HepG2 (cell line): ENCODE results near the gene ERP27. TPM values are rescaled to one million over a fixed set of nuclear protein-coding genes. Genes with fewer than 3 reads are reported as not detected.

Experiments
- ATAC-seq: fragments of 200-7000 bp; cut with Tn5 transposase; 3 replicates; pipeline ENCODE4 v1.9.1; 2020; ENCODE audit warnings: mild to moderate bottlenecking, moderate library complexity
- BruUV-seq: library from RNA; stranded (reverse); fragments of 400-500 nt; replicated peaks from 2 replicates; lab custom pipeline; 2021; lab: Mats Ljungman, UMichigan
- CTCF ChIA-PET: fragments of 300-600 bp; formaldehyde crosslinking; extraction: SDS; loops from one replicate; lab custom pipeline; 2021; ENCODE audit warnings: low total read pairs, inconsistent platforms, low intra/inter-chr PET ratio; lab: Yijun Ruan, JAX
- POLR2A ChIA-PET: fragments of 350-600 bp; sonication (Branson Sonifier 250); formaldehyde crosslinking; loops from one replicate; lab custom pipeline; 2020; ENCODE audit warnings: antibody characterized with exemption, inconsistent platforms; lab: Yijun Ruan, JAX
- DNase-seq: peaks from one replicate; pipeline ENCODE4 v3.0.0-alpha.2; 2015; ENCODE audit warnings: low spot score
- FAIRE-seq: peaks from 3 replicates; lab custom pipeline; 2011; peaks lifted over from hg19 to GRCh38; lab: Jason Lieb, UNC
- H2AFZ ChIP-seq: one replicate; pipeline ENCODE4 v1.6.1; 2011; ENCODE audit warnings: low read length, inconsistent platforms
- H3K27ac ChIP-seq: fragments of 300-600 bp; 3 replicates; pipeline ENCODE4 v1.8.0; 2011; ENCODE audit warnings: mixed run types, mild to moderate bottlenecking, mixed read lengths, low read length, inconsistent platforms; ENCODE audit not compliant: insufficient read depth; ENCODE audit errors: extremely low read length
- H3K27me3 ChIP-seq, 2 experiments: fragments of 200-600 bp in 1 of 2; 2 replicates in 1 of 2; 3 replicates in 1 of 2; pipeline versions ENCODE4 v1.6.0 to v1.8.0; 2011; ENCODE audit warnings: low read length in 2 of 2, mild to moderate bottlenecking in 2 of 2, moderate library complexity in 2 of 2, inconsistent platforms in 1 of 2; ENCODE audit not compliant: insufficient read depth in 2 of 2, control insufficient read depth in 1 of 2
- H3K36me3 ChIP-seq, 2 experiments: fragments of 200-600 bp in 1 of 2; replicated peaks in 1 of 2; 2 replicates in 1 of 2; 3 replicates in 1 of 2; pipeline versions ENCODE4 v1.5.1 to v1.8.0; 2011; ENCODE audit warnings: low read length in 2 of 2, inconsistent platforms in 1 of 2; ENCODE audit not compliant: insufficient read depth in 2 of 2, control insufficient read depth in 1 of 2
- H3K4me1 ChIP-seq: 2 replicates; pipeline ENCODE4 v1.5.1; 2012; ENCODE audit warnings: low read length, inconsistent platforms; ENCODE audit not compliant: insufficient read depth
- H3K4me2 ChIP-seq: 2 replicates; pipeline ENCODE4 v1.6.0; 2011; ENCODE audit warnings: low read depth, low read length, inconsistent platforms
- H3K4me3 ChIP-seq, 3 experiments: fragments of 200-600 bp in 1 of 3; sonication (generic), shearing (Covaris generic) in 1 of 3; replicated peaks in 1 of 3; 2 replicates each; pipeline ENCODE4 v1.5.1; 2011 to 2016; ENCODE audit warnings: low read length in 3 of 3, inconsistent platforms in 2 of 3, low read depth in 2 of 3, mild to moderate bottlenecking in 2 of 3, control low read depth in 1 of 3, mixed read lengths in 1 of 3; ENCODE audit not compliant: insufficient read depth in 1 of 3
- H3K79me2 ChIP-seq: one replicate; pipeline ENCODE4 v1.6.1; 2011; ENCODE audit warnings: low read length, inconsistent platforms; ENCODE audit not compliant: insufficient read depth
- H3K9ac ChIP-seq: 2 replicates; pipeline ENCODE4 v1.6.0; 2011; ENCODE audit warnings: mild to moderate bottlenecking, low read depth, low read length, inconsistent platforms; ENCODE audit not compliant: insufficient read depth
- H3K9me3 ChIP-seq: 2 replicates; pipeline ENCODE4 v1.5.1; 2012; ENCODE audit warnings: mild to moderate bottlenecking, low read length
- H4K20me1 ChIP-seq: 2 replicates; pipeline ENCODE4 v1.6.0; 2011; ENCODE audit warnings: inconsistent platforms, mild to moderate bottlenecking, low read length, moderate library complexity; ENCODE audit not compliant: insufficient read depth
- ARNT ChIP-seq: fragments of 450-650 bp; IDR thresholded peaks from 2 replicates; pipeline ENCODE4 v1.6.1; 2017
- CBX5 ChIP-seq: sonication (generic); formaldehyde crosslinking; IDR thresholded peaks from 2 replicates; pipeline ENCODE4 v1.4.0; 2020; ENCODE audit warnings: missing genetic modification reagents, borderline replicate concordance
- CREB1 ChIP-seq, 2 experiments: fragments of 450-650 bp in 1 of 2; IDR thresholded peaks; 2 replicates each; pipeline ENCODE4 v1.6.1; 2016 to 2017; ENCODE audit warnings: control low read depth in 1 of 2, mild to moderate bottlenecking in 1 of 2, missing compliant biosample characterization in 1 of 2, missing genetic modification characterization in 1 of 2
- EHMT2 ChIP-seq: fragments of 200-600 bp; sonication (generic); IDR thresholded peaks from 2 replicates; pipeline ENCODE4 v1.7.0; 2017; ENCODE audit warnings: antibody characterized with exemption, low read depth, low read length, borderline replicate concordance
- HNRNPH1 ChIP-seq: fragments of 200-400 bp; formaldehyde crosslinking; optimal IDR thresholded peaks from 2 replicates; pipeline ENCODE3; 2017; ENCODE audit warnings: mild to moderate bottlenecking, low read depth, low read length
- HNRNPLL ChIP-seq: fragments of 200-400 bp; formaldehyde crosslinking; IDR thresholded peaks from 2 replicates; pipeline ENCODE4 v1.6.1; 2017; ENCODE audit warnings: mild to moderate bottlenecking, low read depth, low read length; ENCODE audit not compliant: poor library complexity, severe bottlenecking
- MAF1 ChIP-seq: sonication (generic); formaldehyde crosslinking; IDR thresholded peaks from 2 replicates; pipeline ENCODE4 v1.5.0; 2020; ENCODE audit warnings: missing genetic modification reagents, borderline replicate concordance
- MBNL3 ChIP-seq: fragments of 250-450 bp; sonication (Bioruptor Pico); conservative IDR thresholded peaks from 2 replicates; pipeline ENCODE4 v1.8.0; 2022; ENCODE audit warnings: mild to moderate bottlenecking, inconsistent platforms
- NR2F1 ChIP-seq, 2 experiments: fragments of 450-650 bp in 1 of 2; formaldehyde crosslinking in 1 of 2; IDR thresholded peaks; 2 replicates each; pipeline versions ENCODE4 v1.5.0 to v1.6.1; 2016 to 2020; ENCODE audit warnings: mild to moderate bottlenecking in 1 of 2, missing compliant biosample characterization in 1 of 2, missing genetic modification reagents in 1 of 2, moderate library complexity in 1 of 2
- RORA ChIP-seq: sonication (generic); formaldehyde crosslinking; IDR thresholded peaks from 2 replicates; pipeline ENCODE4 v1.5.0; 2020; ENCODE audit warnings: mild to moderate bottlenecking, missing genetic modification reagents, moderate library complexity
- RXRB ChIP-seq: IDR thresholded peaks from 2 replicates; pipeline ENCODE4 v1.6.1; 2016; ENCODE audit warnings: borderline replicate concordance, missing genetic modification reagents, missing compliant biosample characterization
- SP1 ChIP-seq, 2 experiments: fragments of 450-650 bp in 1 of 2; sonication (generic) in 1 of 2; formaldehyde crosslinking in 1 of 2; IDR thresholded peaks; 2 replicates each; pipeline versions ENCODE4 v1.4.0 to v1.6.1; 2016 to 2020; ENCODE audit warnings: missing genetic modification reagents in 1 of 2
- U2AF2 ChIP-seq: fragments of 200-400 bp; formaldehyde crosslinking; IDR thresholded peaks from 2 replicates; pipeline ENCODE4 v1.6.1; 2017; ENCODE audit warnings: low read depth, mild to moderate bottlenecking, low read length
- ZNF335 ChIP-seq: sonication (generic); formaldehyde crosslinking; IDR thresholded peaks from 2 replicates; pipeline ENCODE4 v1.4.0; 2020; ENCODE audit warnings: missing genetic modification reagents
- ZNF337 ChIP-seq: sonication (generic); formaldehyde crosslinking; IDR thresholded peaks from 2 replicates; pipeline ENCODE4 v1.5.1; 2020; ENCODE audit warnings: missing genetic modification reagents, low read depth, mild to moderate bottlenecking, borderline replicate concordance
- ZNF430 ChIP-seq: sonication (generic); formaldehyde crosslinking; IDR thresholded peaks from 2 replicates; pipeline ENCODE4 v1.9.0; 2021; ENCODE audit warnings: mild to moderate bottlenecking, missing genetic modification reagents
- ZNF564 ChIP-seq: sonication (generic); formaldehyde crosslinking; IDR thresholded peaks from 2 replicates; pipeline ENCODE4 v1.8.1; 2023; ENCODE audit warnings: mild to moderate bottlenecking, missing genetic modification reagents
- ZNF724P ChIP-seq: sonication (generic); formaldehyde crosslinking; IDR thresholded peaks from 2 replicates; pipeline ENCODE4 v1.8.0; 2022; ENCODE audit warnings: missing genetic modification reagents, borderline replicate concordance
- WGBS: methylation state at CpG from one replicate; pipeline ENCODE4 v1.1.6; 2017; ENCODE audit warnings: low lambda C conversion rate; 5-methylcytosine and 5-hydroxymethylcytosine counted together
- in situ Hi-C: cut with HindIII; loops from 2 replicates; pipeline ENCODE4 v1.10.0; 2017; ENCODE audit warnings: low pct_unique_long_range_greater_than_20kb; ENCODE audit not compliant: extremely low pct_ligation_motif_present
- intact Hi-C: fragments of 100-400 bp; cut with micrococcal nuclease; formaldehyde crosslinking; loops from one replicate; pipeline ENCODE4 v1.10.0; 2022; ENCODE audit not compliant: unreplicated experiment
- polyA plus RNA-seq, 8 experiments: library from polyadenylated mRNA; depleted of rRNA in 3 of 8; stranded (reverse) in 7 of 8; unstranded in 1 of 8; fragments of >200 nt; fragmentation: Illumina TruSeq in 4 of 8; extraction: Trizol in 4 of 8; gene quantifications; 2 replicates each; pipeline versions ENCODE4 v1.2.1 to v1.2.3, GENCODE V29; 2011 to 2016; ENCODE audit warnings: low read depth in 4 of 8, missing spikeins in 1 of 8, mixed read lengths in 1 of 8; ENCODE audit not compliant: insufficient read depth in 1 of 8
- total RNA-seq, 5 experiments: library from RNA; depleted of rRNA; stranded (reverse); fragments of >200 nt; fragmentation: Illumina TruSeq; extraction: Trizol; gene quantifications; 2 replicates each; pipeline ENCODE4 v1.2.3, GENCODE V29; 2016; ENCODE audit warnings: low read depth in 1 of 5
- TF ChIP-seq, protein P1 (sequence below): sonication (generic); formaldehyde crosslinking; conservative IDR thresholded peaks from 2 replicates; pipeline ENCODE4 v1.4.0; 2020; ENCODE audit warnings: missing genetic modification reagents
- TF ChIP-seq, protein P2 (sequence below): sonication (generic); formaldehyde crosslinking; IDR thresholded peaks from 2 replicates; pipeline ENCODE4 v1.5.1; 2020; ENCODE audit warnings: missing genetic modification reagents, mild to moderate bottlenecking, borderline replicate concordance

ERP27 gene
- total and polyA plus RNA-seq, 2 of the 13 experiments (the other 11 are each of a cell fraction or from before 2014, with no cell fraction given): 1.8 to 6.6 TPM

DNA sequence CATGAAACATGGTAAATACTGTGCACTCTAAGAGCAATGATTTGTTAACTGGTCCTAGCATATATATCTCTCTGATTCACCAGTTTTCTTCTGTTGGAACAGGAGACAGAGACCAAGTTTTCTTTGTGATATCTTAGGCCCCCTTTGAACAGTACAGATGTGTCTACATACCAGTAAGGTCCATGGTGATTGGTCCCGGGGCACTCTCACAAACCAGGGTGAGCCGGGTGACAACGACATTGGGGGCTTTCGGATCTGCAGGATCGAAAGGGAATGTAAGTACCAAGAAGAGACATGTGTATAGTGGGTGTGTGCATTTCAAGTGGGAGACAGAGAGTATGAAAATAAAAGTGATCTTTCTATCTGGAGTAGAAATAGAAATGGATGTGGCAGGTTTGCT, 11.3 kb upstream of the ERP27 start:
- H3K79me2 ChIP-seq: no peaks in the 10 kb centered on the region
- DNase-seq: no peak
- no peak overlapping the region for H3K27ac ChIP-seq
- no peak overlapping the region for H3K9ac ChIP-seq
- H3K4me1 ChIP-seq: peaks cover 36% of the 10 kb centered on the region
- FAIRE-seq: no peak
- BruUV-seq: no TSS peak
- no peaks in the 10 kb centered on the region for H3K9me3 ChIP-seq
- POLR2A ChIA-PET: no interaction called here
- H3K27me3 ChIP-seq: no peaks in the 10 kb centered on the region
- CTCF ChIA-PET: no interaction called here
- H3K36me3 ChIP-seq: no peaks in the 10 kb centered on the region
- ATAC-seq: no peak
- WGBS: 72% methylated on average over 5 of the region's 5 CpGs
- no peak overlapping the region for H3K4me2 ChIP-seq
- no peak overlapping the region for H3K4me3 ChIP-seq
- no peak overlapping the region for H2AFZ ChIP-seq
- no peak for TF ChIP-seq CREB1 (IDR thresholded peaks at IDR 0.05)
- no peak for TF ChIP-seq CREB1 (CRISPR knock-in tag; IDR thresholded peaks at IDR 0.05)
- no peak for TF ChIP-seq EHMT2
- TF ChIP-seq U2AF2: no peak
- no peak for TF ChIP-seq ARNT
- no peak for TF ChIP-seq ZNF564 (CRISPR knock-in tag)
- TF ChIP-seq NR2F1 (CRISPR knock-in tag; IDR thresholded peaks at IDR 0.05): no peak
- TF ChIP-seq RORA (CRISPR knock-in tag): no peak
- no peak for TF ChIP-seq MAF1
- TF ChIP-seq CBX5: no peak
- no peak for TF ChIP-seq RXRB (CRISPR knock-in tag)
- no peak for TF ChIP-seq ZNF430 (CRISPR knock-in tag)
- TF ChIP-seq, protein P1, sequence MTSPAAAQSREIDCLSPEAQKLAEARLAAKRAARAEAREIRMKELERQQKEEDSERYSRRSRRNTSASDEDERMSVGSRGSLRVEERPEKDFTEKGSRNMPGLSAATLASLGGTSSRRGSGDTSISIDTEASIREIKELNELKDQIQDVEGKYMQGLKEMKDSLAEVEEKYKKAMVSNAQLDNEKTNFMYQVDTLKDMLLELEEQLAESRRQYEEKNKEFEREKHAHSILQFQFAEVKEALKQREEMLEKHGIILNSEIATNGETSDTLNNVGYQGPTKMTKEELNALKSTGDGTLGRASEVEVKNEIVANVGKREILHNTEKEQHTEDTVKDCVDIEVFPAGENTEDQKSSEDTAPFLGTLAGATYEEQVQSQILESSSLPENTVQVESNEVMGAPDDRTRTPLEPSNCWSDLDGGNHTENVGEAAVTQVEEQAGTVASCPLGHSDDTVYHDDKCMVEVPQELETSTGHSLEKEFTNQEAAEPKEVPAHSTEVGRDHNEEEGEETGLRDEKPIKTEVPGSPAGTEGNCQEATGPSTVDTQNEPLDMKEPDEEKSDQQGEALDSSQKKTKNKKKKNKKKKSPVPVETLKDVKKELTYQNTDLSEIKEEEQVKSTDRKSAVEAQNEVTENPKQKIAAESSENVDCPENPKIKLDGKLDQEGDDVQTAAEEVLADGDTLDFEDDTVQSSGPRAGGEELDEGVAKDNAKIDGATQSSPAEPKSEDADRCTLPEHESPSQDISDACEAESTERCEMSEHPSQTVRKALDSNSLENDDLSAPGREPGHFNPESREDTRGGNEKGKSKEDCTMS (CRISPR knock-in tag): no peak
- TF ChIP-seq, protein P2, sequence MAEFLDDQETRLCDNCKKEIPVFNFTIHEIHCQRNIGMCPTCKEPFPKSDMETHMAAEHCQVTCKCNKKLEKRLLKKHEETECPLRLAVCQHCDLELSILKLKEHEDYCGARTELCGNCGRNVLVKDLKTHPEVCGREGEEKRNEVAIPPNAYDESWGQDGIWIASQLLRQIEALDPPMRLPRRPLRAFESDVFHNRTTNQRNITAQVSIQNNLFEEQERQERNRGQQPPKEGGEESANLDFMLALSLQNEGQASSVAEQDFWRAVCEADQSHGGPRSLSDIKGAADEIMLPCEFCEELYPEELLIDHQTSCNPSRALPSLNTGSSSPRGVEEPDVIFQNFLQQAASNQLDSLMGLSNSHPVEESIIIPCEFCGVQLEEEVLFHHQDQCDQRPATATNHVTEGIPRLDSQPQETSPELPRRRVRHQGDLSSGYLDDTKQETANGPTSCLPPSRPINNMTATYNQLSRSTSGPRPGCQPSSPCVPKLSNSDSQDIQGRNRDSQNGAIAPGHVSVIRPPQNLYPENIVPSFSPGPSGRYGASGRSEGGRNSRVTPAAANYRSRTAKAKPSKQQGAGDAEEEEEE (CRISPR knock-in tag): no peak
- no peak for TF ChIP-seq HNRNPH1
- no peak for TF ChIP-seq ZNF724P (CRISPR knock-in tag)
- no peak for TF ChIP-seq ZNF337
- no peak for TF ChIP-seq MBNL3 (CRISPR knock-in tag)
- TF ChIP-seq HNRNPLL: no peak
- no peak for TF ChIP-seq SP1 (IDR thresholded peaks at IDR 0.05)
- no peak for TF ChIP-seq SP1 (CRISPR knock-in tag; IDR thresholded peaks at IDR 0.05)
- TF ChIP-seq ZNF335 (CRISPR knock-in tag): no peak
- in situ Hi-C loops: no loop called here
- no peaks in the 10 kb centered on the region for H4K20me1 ChIP-seq
- intact Hi-C loops: no loop called here
